ENCODE measurements around the gene RHOC.

RHOC gene

DNA sequence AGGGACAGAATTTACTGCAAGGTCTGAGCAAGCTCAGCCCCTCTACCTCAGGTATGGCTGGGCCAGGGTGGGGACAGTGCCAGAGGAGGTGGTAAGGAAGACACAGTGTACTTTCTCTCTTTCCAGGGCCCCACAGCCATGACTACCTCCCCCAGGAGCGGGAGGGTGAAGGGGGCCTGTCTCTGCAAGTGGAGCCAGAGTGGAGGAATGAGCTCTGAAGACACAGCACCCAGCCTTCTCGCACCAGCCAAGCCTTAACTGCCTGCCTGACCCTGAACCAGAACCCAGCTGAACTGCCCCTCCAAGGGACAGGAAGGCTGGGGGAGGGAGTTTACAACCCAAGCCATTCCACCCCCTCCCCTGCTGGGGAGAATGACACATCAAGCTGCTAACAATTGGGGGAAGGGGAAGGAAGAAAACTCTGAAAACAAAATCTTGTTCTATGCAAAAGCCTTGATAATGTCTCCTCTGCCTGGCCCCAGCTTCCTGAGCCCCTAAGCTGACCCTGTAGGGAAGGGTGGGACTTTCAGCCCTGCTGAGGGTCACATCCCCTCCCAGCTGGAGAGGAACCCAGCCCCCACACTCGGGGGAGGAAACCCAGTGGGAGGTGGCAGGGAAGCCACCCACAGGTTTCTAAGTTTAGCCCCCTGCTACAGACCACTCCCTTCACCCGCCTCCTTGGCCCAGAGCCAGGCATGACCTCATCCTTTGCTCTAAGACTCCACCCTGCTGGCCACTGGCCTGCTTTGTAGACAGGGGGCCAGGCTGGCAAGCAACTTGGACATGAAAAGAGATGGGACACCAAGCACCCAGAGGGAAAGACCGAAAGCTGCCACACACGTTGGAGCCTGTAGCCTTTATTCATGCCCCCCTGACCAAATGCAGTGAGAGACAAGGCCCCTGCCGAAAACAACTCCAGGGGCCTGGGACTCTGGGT is 6.4 kb downstream of the RHOC start:
- peak; percentile 81 for DNase-seq

GRCh38 chr1:112699425-112700144 is 7.3 kb downstream of the RHOC start:
- no peak for DNase-seq

DNA sequence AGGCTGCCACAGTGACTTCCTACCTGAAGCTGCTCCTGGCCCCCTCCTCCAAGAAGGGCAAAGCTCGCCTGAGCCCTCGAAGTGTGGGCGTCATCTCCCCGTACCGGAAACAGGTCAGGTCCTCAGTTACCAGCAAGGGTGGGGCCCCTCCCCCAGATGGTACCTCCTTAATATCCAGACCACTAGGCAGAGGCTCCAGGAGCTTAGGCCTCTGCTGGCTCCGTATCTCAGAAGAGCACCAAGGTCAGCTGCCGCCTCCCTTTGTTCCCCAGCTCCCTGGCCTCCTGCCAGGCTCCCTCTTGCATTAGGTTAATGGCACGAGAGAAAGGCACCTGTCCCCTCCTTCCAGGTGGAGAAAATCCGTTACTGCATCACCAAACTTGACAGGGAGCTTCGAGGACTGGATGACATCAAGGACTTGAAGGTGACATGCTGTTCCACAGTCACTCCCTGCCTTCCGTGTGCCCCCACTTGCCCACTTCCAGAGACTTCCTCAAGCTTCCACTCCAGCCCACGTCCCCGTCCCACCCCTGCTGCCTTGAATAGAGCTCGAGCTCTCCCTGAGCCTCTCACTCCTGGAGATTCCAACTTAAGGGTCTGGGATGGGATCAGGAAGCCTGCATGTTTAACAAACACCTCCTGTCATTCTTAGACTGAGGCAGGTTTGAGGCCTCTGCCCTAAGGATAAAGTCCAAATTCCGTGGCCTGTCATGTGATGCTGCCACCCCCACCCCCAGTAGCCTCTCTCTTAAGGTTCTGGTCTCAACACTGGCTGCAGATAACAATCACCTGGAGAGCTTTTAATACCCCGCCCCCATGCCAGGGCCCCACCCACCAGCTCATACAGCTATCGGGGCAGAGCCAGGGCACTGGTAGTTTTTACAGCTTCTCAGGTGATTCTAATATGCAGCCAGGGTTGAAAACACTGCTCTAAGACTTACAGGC is 8.3 kb downstream of the RHOC start:
- DNase-seq: peak; percentile 92

DNA sequence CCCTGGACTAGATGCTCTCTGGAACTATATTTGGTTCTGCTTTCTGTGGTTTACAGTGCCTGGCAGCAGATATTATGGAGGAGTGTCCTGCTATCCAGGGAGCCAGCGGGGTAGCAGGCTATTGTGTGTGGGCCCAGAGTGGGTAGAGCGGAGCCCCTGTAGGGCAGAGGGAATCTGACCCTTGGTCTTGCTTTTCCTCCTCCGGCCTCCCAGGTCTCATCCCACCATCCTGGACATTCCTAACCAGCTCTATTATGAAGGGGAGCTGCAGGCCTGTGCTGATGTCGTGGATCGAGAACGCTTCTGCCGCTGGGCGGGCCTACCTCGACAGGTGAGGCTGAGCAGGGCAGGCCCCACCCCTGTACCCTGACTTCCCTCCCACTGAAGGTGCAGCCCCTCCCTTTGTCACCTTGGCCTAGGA is 9.1 kb downstream of the RHOC start:
- no peak for DNase-seq

GRCh38 chr1:112696578-112697314 is 10.2 kb downstream of the RHOC start:
- DNase-seq: no peak

DNA sequence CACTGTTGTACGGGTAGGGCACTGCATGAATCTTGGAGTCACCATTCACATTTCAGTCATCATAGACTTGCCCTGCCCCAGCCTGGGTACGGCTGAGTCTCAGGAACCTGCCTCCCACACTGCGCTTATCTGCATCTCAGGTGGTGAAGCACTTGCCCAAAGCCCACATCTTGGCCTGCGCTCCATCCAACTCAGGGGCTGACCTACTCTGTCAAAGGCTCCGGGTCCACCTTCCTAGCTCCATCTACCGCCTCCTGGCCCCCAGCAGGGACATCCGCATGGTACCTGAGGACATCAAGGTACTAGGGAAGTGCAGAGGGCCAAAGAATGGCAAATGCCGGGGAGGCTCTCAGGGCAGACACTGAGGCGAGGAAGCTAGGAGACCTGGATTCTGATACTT is 11.7 kb downstream of the RHOC start:
- no peak for DNase-seq

DNA sequence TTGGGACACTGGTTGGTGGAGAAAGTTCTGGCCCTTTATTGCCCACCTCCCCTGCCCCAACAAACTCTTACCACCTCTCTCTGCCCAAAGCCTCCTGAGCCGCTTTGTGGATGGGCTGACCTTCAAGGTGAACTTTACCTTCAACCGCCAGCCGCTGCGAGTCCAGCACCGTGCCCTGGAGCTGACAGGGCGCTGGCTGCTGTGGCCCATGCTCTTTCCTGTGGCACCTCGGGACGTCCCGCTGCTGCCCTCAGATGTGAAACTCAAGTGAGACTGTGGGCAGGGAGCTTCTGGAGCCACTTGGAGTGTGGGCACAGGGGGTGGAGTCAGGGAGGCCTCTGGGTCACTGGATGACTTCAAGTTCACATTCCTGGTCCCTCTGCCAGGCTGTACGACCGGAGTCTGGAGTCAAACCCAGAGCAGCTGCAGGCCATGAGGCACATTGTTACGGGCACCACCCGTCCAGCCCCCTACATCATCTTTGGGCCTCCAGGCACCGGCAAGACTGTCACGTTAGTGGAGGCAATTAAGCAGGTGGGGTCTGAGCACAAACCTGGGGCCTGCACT is 12.5 kb downstream of the RHOC start:
- DNase-seq: no peak

GRCh38 chr1:112693821-112694220 is 13.1 kb downstream of the RHOC start:
- DNase-seq: no peak

DNA sequence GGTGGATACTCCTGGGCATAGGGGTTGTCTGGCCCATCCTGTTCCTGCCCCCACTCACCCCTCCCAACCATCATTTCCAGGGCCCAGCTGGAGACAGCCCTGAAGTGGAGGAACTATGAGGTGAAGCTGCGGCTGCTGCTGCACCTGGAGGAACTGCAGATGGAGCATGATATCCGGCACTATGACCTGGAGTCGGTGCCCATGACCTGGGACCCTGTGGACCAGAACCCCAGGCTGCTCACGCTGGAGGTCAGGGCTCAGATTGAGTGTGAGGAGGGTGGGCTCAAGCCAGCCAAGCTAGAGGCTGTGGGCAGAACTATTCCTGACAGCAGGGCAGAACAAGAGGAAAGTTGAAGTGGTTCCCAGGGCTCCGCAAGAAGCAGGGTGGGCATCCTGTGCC is 14.2 kb downstream of the RHOC start:
- DNase-seq: no peak

- DNase-seq: no peak
These were observed 17.1 kb downstream of the RHOC start for GRCh38 chr1:112689842-112690237.

- no peak for DNase-seq
These were observed 17.6 kb downstream of the RHOC start for GRCh38 chr1:112689196-112689841.

GRCh38 chr1:112688781-112689193 is 18.1 kb downstream of the RHOC start:
- no peak for DNase-seq

DNA sequence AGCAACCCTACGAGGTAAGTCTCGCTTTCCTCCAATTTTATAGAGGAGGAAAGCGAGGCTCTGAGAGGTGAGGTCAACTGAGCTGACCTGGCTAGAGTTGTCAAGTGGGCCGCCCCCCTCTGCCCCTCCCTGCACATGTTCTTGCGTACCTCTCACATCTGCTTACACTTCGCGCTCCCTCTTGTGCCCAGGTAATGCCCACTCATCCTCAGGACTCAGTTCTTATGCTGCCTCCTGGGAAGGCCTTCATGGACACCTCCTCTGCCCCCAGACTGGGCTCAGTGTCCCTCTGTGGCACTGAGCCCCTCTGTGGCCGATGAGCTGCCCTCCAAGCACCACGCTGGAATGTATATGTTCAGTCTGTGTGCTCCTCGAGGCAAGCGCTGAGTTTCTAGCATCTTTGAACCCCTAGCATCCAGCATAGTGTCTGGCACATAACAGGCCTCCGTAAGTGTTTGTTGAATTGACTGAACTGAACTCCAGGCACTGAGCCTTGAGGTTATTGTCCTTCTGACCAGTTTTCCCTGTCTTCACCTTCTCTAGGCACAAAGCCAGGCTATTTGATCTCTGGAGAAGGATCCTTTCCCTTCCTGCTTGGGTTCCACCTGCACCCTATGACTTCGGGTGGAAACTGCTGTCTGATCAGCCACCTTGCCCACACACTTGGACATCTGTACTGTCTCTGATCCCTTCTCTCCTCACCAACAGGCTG is 19.0 kb downstream of the RHOC start:
- no peak for DNase-seq

- no peak for DNase-seq
These were observed 19.6 kb downstream of the RHOC start for GRCh38 chr1:112687361-112687760.

DNA sequence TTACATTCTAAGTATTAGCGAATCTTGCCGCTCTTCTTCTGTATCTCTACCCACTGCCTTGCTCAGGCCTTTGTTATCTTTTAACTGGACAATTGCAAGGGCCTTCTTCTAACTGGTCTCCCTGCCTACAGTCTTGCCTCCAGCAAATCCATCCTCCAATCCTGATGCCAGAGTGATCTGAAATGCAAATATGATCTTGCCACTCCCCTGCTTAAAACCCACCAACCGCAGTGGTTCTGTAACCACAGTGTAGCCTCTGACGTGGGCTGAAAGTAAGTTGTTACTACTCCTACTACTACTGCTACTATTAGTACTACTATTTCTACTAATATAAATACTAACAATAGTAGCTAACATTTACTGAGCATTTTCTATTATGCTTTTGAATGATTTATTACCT is 20.1 kb downstream of the RHOC start:
- no peak for DNase-seq

DNA sequence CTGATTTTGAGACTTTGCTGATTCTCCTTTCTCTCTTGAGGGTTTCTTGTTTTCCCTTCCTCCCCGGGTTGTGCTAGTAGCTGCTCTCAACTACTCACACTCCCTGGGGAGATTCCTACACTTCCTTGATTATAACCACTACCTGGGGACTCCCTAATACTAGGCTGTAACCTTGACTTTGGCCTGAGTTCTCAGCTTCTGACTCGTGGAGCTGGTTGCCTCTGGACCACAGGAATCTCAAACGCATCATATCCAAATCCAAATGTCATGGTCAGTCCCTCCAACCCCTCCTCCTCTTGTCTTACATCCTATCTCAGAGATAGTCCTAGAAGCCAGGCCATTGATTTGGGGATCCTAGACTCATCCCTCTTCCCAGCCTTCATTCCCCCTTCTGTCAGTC is 20.5 kb downstream of the RHOC start:
- DNase-seq: no peak

DNA sequence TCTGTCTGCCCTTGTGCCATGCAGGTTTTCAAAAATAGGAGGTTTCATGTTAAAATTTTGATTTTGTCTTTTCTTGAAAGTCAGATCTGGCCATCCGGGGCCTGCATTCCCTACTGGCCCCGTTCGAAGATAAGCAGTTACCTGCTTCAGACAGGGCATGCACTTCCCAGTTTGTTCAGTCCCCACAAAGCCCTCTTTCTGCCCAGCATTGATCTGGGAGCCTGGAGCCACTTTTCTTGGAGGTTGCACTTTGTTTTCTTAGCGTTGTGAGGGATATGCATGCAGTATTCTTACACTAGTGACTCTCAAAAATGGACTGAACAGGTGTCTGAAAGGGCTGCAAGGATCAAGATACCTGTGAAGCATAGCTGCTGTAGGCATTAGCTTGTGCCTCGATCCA is 21.0 kb downstream of the RHOC start:
- no peak for DNase-seq

GRCh38 chr1:112678605-112679004 is 28.3 kb downstream of the RHOC start:
- DNase-seq: no peak

GRCh38 chr1:112677501-112677900 is 29.4 kb downstream of the RHOC start:
- no peak for DNase-seq

DNA sequence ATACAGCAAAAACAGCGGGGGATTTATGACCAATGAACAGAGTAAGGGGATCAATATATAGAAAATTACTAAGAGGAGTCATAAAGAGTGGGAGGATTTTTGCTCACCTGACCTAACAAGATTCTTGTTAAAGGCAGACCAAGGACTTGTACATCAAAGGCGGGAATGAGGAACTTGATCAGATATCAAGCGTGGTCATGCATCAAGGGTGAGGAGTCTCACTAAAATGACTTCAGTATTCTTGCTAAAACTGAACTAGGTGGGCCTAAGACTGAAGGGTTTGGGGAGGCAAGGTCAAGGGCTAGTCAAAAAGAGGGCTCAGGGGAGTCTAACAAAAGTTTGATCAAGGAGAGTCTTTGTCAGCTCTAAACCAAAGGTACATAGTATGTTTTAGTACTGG is 30.4 kb downstream of the RHOC start:
- DNase-seq: no peak
